GM12878 (cell line): Measurements from ENCODE around the gene ATXN3. TPM values are rescaled to one million over a fixed set of nuclear protein-coding genes. Genes with fewer than 3 reads are reported as not detected.

Source experiments
- ATAC-seq: fragments of 200-7000 bp; cut with Tn5 transposase; 3 replicates; pipeline ENCODE4 v1.9.1; 2020; ENCODE audit warnings: mild to moderate bottlenecking, moderate library complexity
- BruUV-seq: library from RNA; stranded (reverse); fragments of 400-500 nt; replicated peaks from 2 replicates; lab custom pipeline; 2021; lab: Mats Ljungman, UMichigan
- CTCF ChIA-PET: fragments of 300-600 bp; sonication (Branson Sonifier 250); formaldehyde crosslinking; extraction: SDS; loops from one replicate; lab custom pipeline; 2021; ENCODE audit warnings: inconsistent platforms; lab: Yijun Ruan, JAX
- POLR2A ChIA-PET: fragments of 350-600 bp; formaldehyde crosslinking; extraction: SDS; loops from one replicate; lab custom pipeline; 2021; ENCODE audit warnings: inconsistent platforms; lab: Charles Lee
- RAD21 ChIA-PET: fragments of 300-600 bp; sonication (Branson Sonifier 250); formaldehyde crosslinking; loops from one replicate; lab custom pipeline; 2023; ENCODE audit warnings: antibody characterized with exemption; ENCODE audit not compliant: unreplicated experiment; lab: Charles Lee
- SMC1A ChIA-PET: fragments of 300-600 bp; sonication (Branson Sonifier 250); formaldehyde crosslinking; loops from one replicate; lab custom pipeline; 2023; ENCODE audit not compliant: unreplicated experiment, uncharacterized antibody; lab: Charles Lee
- DNase-seq: peaks from one replicate; pipeline ENCODE4 v3.0.0-alpha.2; 2011; ENCODE audit warnings: low read depth, low spot score
- FAIRE-seq: peaks from 3 replicates; lab custom pipeline; 2011; peaks lifted over from hg19 to GRCh38; lab: Jason Lieb, UNC
- H2AFZ ChIP-seq: 2 replicates; pipeline ENCODE4 v1.6.0; 2011; ENCODE audit warnings: low read depth, low read length, control low read depth; ENCODE audit not compliant: control insufficient read depth
- H3K27ac ChIP-seq: 2 replicates; pipeline ENCODE4 v1.5.1; 2011; ENCODE audit warnings: control low read depth; ENCODE audit not compliant: control insufficient read depth, insufficient read depth
- H3K27me3 ChIP-seq, 2 experiments: replicated peaks in 1 of 2; 2 replicates each; pipeline versions ENCODE4 v1.6.0 to v1.6.1; 2011; ENCODE audit warnings: low read length in 1 of 2; ENCODE audit not compliant: control insufficient read depth in 2 of 2, insufficient read depth in 2 of 2
- H3K36me3 ChIP-seq, 2 experiments: 2 replicates each; pipeline ENCODE4 v1.5.1; 2011; ENCODE audit warnings: low read length in 1 of 2; ENCODE audit not compliant: control insufficient read depth in 2 of 2, insufficient read depth in 2 of 2
- H3K4me1 ChIP-seq: 2 replicates; pipeline ENCODE4 v1.6.1; 2011; ENCODE audit warnings: mild to moderate bottlenecking, low read length, moderate library complexity, mixed read lengths; ENCODE audit not compliant: control insufficient read depth, insufficient read depth
- H3K4me2 ChIP-seq: 2 replicates; pipeline ENCODE4 v1.6.0; 2011; ENCODE audit warnings: control low read depth; ENCODE audit not compliant: control insufficient read depth, insufficient read depth
- H3K4me3 ChIP-seq: fragments of 200-600 bp; sonication (generic); 2 replicates; pipeline ENCODE4 v1.5.1; 2016
- H3K79me2 ChIP-seq: 2 replicates; pipeline ENCODE4 v1.6.0; 2011; ENCODE audit warnings: low read length; ENCODE audit not compliant: control insufficient read depth, insufficient read depth
- H3K9ac ChIP-seq: 2 replicates; pipeline ENCODE4 v1.8.0; 2011; ENCODE audit warnings: low read length, control low read depth, mixed read lengths; ENCODE audit not compliant: control insufficient read depth, insufficient read depth
- H3K9me3 ChIP-seq: replicated peaks from 3 replicates; pipeline ENCODE4 v1.5.1; 2011; ENCODE audit warnings: mild to moderate bottlenecking, low read length; ENCODE audit not compliant: control insufficient read depth, insufficient read depth
- H4K20me1 ChIP-seq: 2 replicates; pipeline ENCODE4 v1.6.0; 2011; ENCODE audit not compliant: control insufficient read depth, insufficient read depth
- CHD2 ChIP-seq: IDR thresholded peaks from 2 replicates; pipeline ENCODE4 v1.6.1; 2011; ENCODE audit warnings: low read depth, low read length, improper control_type of control experiment, borderline replicate concordance
- CTCF ChIP-seq, 3 experiments: IDR thresholded peaks in 2 of 3; conservative IDR thresholded peaks in 1 of 3; 2 replicates each; pipeline ENCODE4 v1.5.1; 2011; ENCODE audit warnings: low read depth in 3 of 3, low read length in 3 of 3, mild to moderate bottlenecking in 3 of 3, control low read depth in 2 of 3, moderate library complexity in 2 of 3, inconsistent platforms in 1 of 3, mixed read lengths in 1 of 3; ENCODE audit not compliant: control insufficient read depth in 2 of 3, insufficient read depth in 1 of 3; ENCODE audit errors: extremely low read depth in 1 of 3
- DPF2 ChIP-seq: fragments of 450-650 bp; IDR thresholded peaks from 2 replicates; pipeline ENCODE4 v1.6.1; 2017; ENCODE audit warnings: mild to moderate bottlenecking
- FOS ChIP-seq: IDR thresholded peaks from 3 replicates; pipeline ENCODE4 v1.6.1; 2011; ENCODE audit warnings: borderline replicate concordance; ENCODE audit not compliant: insufficient read length; ENCODE audit errors: extremely low read depth
- HSF1 ChIP-seq: fragments of 150-350 bp; IDR thresholded peaks from 2 replicates; pipeline ENCODE4 v1.6.1; 2014; ENCODE audit warnings: mild to moderate bottlenecking, low read depth, low read length
- IKZF1 ChIP-seq: fragments of 450-650 bp; conservative IDR thresholded peaks from 2 replicates; pipeline ENCODE4 v1.6.1; 2017; ENCODE audit warnings: antibody characterized with exemption, mild to moderate bottlenecking
- MEF2A ChIP-seq: IDR thresholded peaks from 2 replicates; pipeline ENCODE4 v1.6.1; 2011; ENCODE audit warnings: low read depth, mild to moderate bottlenecking, low read length, moderate library complexity; ENCODE audit not compliant: insufficient read depth
- MXI1 ChIP-seq: fragments of 150-350 bp; IDR thresholded peaks from 2 replicates; pipeline ENCODE4 v1.6.1; 2011; ENCODE audit warnings: low read depth, mild to moderate bottlenecking, inconsistent platforms, low read length, improper control_type of control experiment
- RCOR1 ChIP-seq: conservative IDR thresholded peaks from 2 replicates; pipeline ENCODE4 v1.6.1; 2012; ENCODE audit warnings: low read depth, low read length, improper control_type of control experiment
- RELA ChIP-seq: fragments of 450-650 bp; IDR thresholded peaks from 2 replicates; pipeline ENCODE4 v1.8.0; 2014; ENCODE audit warnings: borderline replicate concordance; ENCODE audit not compliant: partially characterized antibody
- SREBF2 ChIP-seq: IDR thresholded peaks from 2 replicates; pipeline ENCODE4 v1.6.1; 2012; ENCODE audit warnings: mild to moderate bottlenecking, low read length
- SRF ChIP-seq, 2 experiments: IDR thresholded peaks; 2 replicates each; pipeline ENCODE4 v1.6.1; 2011; ENCODE audit warnings: low read depth in 2 of 2, low read length in 2 of 2, mild to moderate bottlenecking in 1 of 2, moderate library complexity in 1 of 2
- ZNF592 ChIP-seq: fragments of 450-650 bp; IDR thresholded peaks from 2 replicates; pipeline ENCODE4 v1.6.1; 2017; ENCODE audit warnings: mild to moderate bottlenecking, moderate library complexity
- WGBS: methylation state at CpG from one replicate; pipeline ENCODE4 v1.1.6; 2016; ENCODE audit warnings: low lambda C conversion rate; ENCODE audit not compliant: insufficient replicate concordance, insufficient coverage; ENCODE audit errors: missing lambda C conversion rate; 5-methylcytosine and 5-hydroxymethylcytosine counted together
- in situ Hi-C: fragments of 300-500 bp; cut with MboI; formaldehyde crosslinking; loops from 9 replicates; pipeline ENCODE4 v1.14.3; 2018; ENCODE audit warnings: mixed read lengths
- intact Hi-C: fragments of 100-400 bp; cut with micrococcal nuclease; formaldehyde crosslinking; loops from one replicate; pipeline ENCODE4 v1.14.2; 2022; ENCODE audit not compliant: unreplicated experiment
- polyA plus RNA-seq, 11 experiments: library from polyadenylated mRNA; depleted of rRNA in 4 of 11; unstranded in 6 of 11; stranded (reverse) in 5 of 11; fragments of >200 nt; fragmentation: Nextera tagmentation in 4 of 11; fragmentation: Illumina TruSeq in 1 of 11; extraction: Ambion mirVana in 4 of 11; extraction: Trizol in 1 of 11; gene quantifications; 1 replicate in 1 of 11; 2 replicates in 10 of 11; pipeline versions ENCODE4 v1.2.1 to v1.2.3, GENCODE V29; 2011 to 2016; ENCODE audit warnings: inconsistent platforms in 2 of 11, missing spikeins in 2 of 11, low read depth in 1 of 11
- total RNA-seq, 4 experiments: library from RNA; depleted of rRNA in 3 of 4; stranded (reverse); fragments of >200 nt in 3 of 4; fragmentation: Illumina TruSeq in 1 of 4; extraction: Trizol in 1 of 4; gene quantifications; 2 replicates each; pipeline versions ENCODE4 v1.2.1 to v1.2.3, GENCODE V29; 2013 to 2021

ATXN3 gene
- total and polyA plus RNA-seq, 10 of the 15 experiments (the other 5 are each of a cell fraction or from before 2014, with no cell fraction given), result 15.1 to 27.3 (median 19.2) TPM

- ChIA-PET POLR2A (interaction anchor here (0.7 to 1.8 kb wide), 4 partner anchors 9 to 546 kb away, joined by 3 to 12 read pairs (median 6); partner anchors contain the start of genes ATXN3, CPSF2 and NDUFB1), CTCF (interaction anchor here (0.6 to 2.2 kb wide), 3 partner anchors 13 to 90 kb away, joined by 3 to 12 read pairs (median 5); partner anchors contain the start of gene ATXN3), SMC1A (interaction anchor here (1.1 to 1.3 kb wide), 5 partner anchors 9 to 45 kb away, joined by 3 to 5 read pairs (median 4); no protein-coding TSS in a partner anchor)
- H3K4me2 ChIP-seq, result peak overlapping the region; percentile 96
- H3K36me3 ChIP-seq, result no peaks in the 10 kb centered on the region
- in situ Hi-C loops, result no loop called here
- no peak for DNase-seq
- WGBS, result 95% methylated on average over 9 of the region's 10 CpGs
- TF ChIP-seq RCOR1, result no peak
- no peak for TF ChIP-seq MXI1
- no peak for TF ChIP-seq IKZF1
- TF ChIP-seq ZNF592, result no peak
- no peak for TF ChIP-seq MEF2A
- no peak for TF ChIP-seq CHD2
- no peak for TF ChIP-seq DPF2
- no peak for TF ChIP-seq CTCF (IDR thresholded peaks at IDR 0.05 in 2 of 3, conservative IDR thresholded peaks at IDR 0.05 in 1 of 3; ENCODE audit: control insufficient read depth in 2 of 3, extremely low read depth in 1 of 3, insufficient read depth in 1 of 3, low read depth in 3 of 3, low read length in 3 of 3)
- no peak for TF ChIP-seq RELA
- no peak for TF ChIP-seq HSF1
- TF ChIP-seq SREBF2, result no peak
- no peak for TF ChIP-seq SRF (IDR thresholded peaks at IDR 0.05; ENCODE audit: low read depth in 2 of 2, low read length in 2 of 2)
- TF ChIP-seq FOS, result no peak
- TF ChIP-seq, all 136 proteins: peak for 0
- no peak for ATAC-seq
- BruUV-seq, result no TSS peak
- Histone ChIP-seq H3K4me3 (peak overlapping the region; percentile 82; the same call in 1 of the 2 replicates), H4K20me1 (no peaks in the 10 kb centered on the region), H3K79me2 (peaks cover 45% of the 10 kb centered on the region), H3K9ac (peak overlapping the region; percentile 100; the same call in 1 of the 2 replicates), H3K27me3 (no peaks in the 10 kb centered on the region), H2AFZ (no peak overlapping the region), H3K4me1 (no peaks in the 10 kb centered on the region), H3K27ac (no peak overlapping the region; the same call in 1 of the 2 replicates), H3K9me3 (no peaks in the 10 kb centered on the region; the same call in 2 of the 3 replicates)
- no peak for FAIRE-seq
- intact Hi-C loops, result loop anchor here (5.0 kb wide), 2 partner anchors 66 to 529 kb away; partner anchors contain the start of genes ATXN3 and PPP4R3A
- RAD21 ChIA-PET, result interaction anchor here (2.0 kb wide), 1 partner anchor 65 kb away, joined by 6 read pairs; the partner anchor contains the start of gene ATXN3
These were observed 65.2 kb downstream of the ATXN3 start for GRCh38 chr14:92041203-92041602.
